HG02852 (cell line): ENCODE data around the gene PHF20.
"Not testable (repeated sequence)": the region's sequence is repeated elsewhere in the genome, so short reads cannot be mapped to it uniquely, and the experiment has no call there.

Source experiments
- ATAC-seq: cut with Tn5 transposase; IDR thresholded peaks from one replicate; pipeline ENCODE4 v1.9.1; 2021; ENCODE audit warnings: mild to moderate bottlenecking, moderate library complexity; ENCODE audit not compliant: unreplicated experiment

Gene PHF20

GRCh38 chr20:35771689-35772562, at the start of gene PHF20:
PHF20 (plus strand) TSS chr20:35772015; CDS start chr20:35801523, 29,508 bp downstream.
- peak; percentile 75 for ATAC-seq

DNA sequence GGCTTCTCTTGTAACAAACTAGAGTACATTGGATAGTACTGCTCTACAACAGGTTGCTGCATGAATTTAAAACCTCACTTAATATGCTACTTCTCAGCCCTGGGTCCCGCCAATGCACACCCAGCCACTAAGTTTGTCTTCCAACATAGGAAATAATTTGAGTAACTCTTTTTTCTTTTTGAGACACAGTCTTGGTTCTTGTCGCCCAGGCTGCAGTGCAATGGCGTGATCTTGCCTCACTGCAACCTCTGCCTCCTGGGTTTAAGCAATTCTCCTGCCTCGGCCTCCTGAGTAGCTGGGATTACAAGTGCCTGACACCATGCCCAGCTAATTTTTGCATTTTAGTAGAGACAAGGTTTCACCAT, 48.6 kb upstream of the PHF20 start:
- not testable (repeated sequence) for ATAC-seq

- not testable (repeated sequence) for ATAC-seq
These were observed 48.0 kb upstream of the PHF20 start for GRCh38 chr20:35723652-35724320.

GRCh38 chr20:35724321-35725230, 47.2 kb upstream of the PHF20 start:
- ATAC-seq: no peak

GRCh38 chr20:35726842-35727711, 44.7 kb upstream of the PHF20 start:
- ATAC-seq: no peak

- ATAC-seq: no peak
These were observed 42.5 kb upstream of the PHF20 start for GRCh38 chr20:35729283-35729807.

- ATAC-seq: no peak
These were observed 41.8 kb upstream of the PHF20 start for GRCh38 chr20:35729836-35730582.

DNA sequence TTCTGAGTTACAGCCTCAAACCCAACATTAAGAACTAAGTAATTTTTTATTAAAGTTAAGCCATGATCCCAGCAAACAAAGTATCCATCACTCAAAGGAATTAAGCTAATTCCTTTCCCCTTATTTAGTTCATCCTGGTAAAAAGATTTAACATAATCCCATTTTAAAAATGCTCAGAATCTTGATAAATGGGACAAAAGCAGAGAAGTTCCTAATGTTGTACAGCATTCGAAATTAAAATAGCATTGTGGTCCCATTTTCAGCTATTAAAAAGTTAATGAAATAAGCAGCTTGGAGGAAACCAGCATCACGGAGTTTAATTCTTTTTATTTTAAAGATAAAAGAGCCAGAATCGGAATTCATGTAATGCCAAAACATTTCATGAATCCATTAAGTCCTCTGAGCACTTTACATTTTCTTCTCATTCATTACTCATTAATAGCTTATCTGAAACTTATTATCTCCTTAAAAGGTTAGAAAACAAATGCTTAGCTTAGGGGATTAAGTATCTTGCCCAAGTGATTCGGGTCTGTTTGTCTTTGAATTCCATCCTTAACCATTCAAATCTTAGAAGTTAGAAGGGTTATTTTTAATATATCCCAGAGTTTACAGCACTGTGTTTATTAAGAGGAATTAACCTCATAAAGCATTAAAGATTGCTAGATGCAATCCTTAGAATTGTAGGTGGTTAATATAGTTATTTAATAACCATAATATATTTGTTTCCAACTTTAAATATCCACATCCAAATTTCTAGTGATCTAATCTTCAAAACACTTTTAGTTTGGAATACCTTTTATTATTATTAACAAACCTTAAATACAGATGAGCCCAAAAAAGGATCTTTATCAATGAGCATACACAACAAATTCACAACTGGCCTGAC, 41.0 kb upstream of the PHF20 start:
- ATAC-seq: no peak

DNA sequence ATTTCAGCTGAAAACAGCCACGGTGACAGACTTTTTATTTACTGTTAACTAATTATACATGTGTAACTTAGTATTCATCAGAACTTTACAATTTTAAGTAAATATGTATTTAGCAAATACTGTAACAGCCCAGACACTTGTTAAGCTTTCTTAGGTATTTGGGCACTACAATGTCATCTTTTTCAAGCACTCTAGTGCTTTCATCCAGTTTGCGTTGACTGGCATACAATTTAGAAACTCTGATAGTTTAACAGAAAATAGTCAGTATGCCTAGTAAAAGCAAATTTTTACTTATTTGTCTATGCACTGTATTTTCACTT, 40.4 kb upstream of the PHF20 start:
- ATAC-seq: no peak

DNA sequence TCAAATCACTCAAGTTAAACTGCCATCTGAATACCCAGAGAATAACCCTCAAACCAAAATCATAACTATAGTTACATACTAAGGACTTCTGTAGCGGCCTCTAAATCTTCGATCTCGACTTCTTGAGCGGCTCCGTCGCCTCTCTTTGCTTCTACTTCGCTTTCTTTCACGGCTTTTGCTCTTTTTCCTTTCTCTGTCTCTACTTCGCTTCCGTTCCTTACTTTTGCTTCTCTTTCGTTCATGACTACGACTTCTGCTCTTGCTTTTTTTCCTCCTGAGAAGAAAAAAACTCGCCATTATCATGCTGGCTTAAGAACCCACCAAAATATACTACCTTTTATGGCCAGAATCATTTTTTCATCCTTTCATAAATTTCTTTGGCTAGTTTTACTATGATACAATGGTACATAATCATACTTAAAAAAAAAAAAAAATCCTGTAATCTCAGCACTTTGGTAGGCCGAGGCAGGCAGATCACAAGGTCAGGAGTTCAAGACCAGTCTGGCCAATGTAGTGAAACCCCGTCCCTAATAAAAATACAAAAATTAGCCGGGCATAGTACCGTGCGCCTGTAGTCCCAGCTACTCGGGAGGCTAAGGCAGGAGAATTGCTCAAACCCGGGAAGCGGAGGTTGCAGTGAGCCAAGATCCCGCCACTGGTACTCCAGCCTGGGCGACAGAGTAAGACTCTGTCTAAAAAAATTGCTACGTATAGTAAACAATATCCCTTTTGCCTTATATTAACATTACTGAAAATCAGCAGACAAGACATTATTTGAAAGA, 39.8 kb upstream of the PHF20 start:
- no peak for ATAC-seq

- no peak for ATAC-seq
These were observed 39.2 kb upstream of the PHF20 start for GRCh38 chr20:35732644-35732982.

- no peak for ATAC-seq
These were observed 37.4 kb upstream of the PHF20 start for GRCh38 chr20:35734374-35734773.

- ATAC-seq: no peak
These were observed 36.8 kb upstream of the PHF20 start for GRCh38 chr20:35734777-35735649.

GRCh38 chr20:35735826-35736470, 35.9 kb upstream of the PHF20 start:
- no peak for ATAC-seq

DNA sequence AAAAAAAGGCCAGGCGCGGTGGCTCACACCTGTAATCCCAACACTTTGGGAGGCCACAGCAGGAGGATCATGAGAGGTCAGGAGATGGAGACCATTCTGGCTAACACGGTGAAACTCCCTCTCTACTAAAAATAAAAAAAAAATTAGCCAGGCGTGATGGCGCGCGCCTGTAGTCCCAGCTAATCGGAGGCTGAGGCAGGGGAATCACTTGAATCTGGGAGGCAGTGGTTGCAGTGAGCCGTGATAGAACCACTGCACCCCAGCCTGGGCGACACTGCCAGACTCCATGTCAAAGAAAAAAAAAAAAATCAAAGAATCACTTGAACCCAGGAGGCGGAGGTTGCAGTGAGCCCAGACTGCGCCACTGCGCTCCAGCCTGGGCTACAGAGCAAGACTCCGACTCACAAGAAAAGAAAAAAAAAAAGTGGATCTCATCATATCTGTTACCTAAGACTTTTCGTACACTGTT, 33.9 kb upstream of the PHF20 start:
- ATAC-seq: no peak
